HG02943 (cell line): ENCODE results near the gene RNF130.
"Not testable (repeated sequence)": the region's sequence is repeated elsewhere in the genome, so short reads cannot be mapped to it uniquely, and the experiment has no call there.

ENCODE experiments used
- ATAC-seq: cut with Tn5 transposase; IDR thresholded peaks from one replicate; pipeline ENCODE4 v1.9.1; 2021; ENCODE audit warnings: mild to moderate bottlenecking, low read depth, moderate library complexity; ENCODE audit not compliant: unreplicated experiment

The RNF130 gene

DNA sequence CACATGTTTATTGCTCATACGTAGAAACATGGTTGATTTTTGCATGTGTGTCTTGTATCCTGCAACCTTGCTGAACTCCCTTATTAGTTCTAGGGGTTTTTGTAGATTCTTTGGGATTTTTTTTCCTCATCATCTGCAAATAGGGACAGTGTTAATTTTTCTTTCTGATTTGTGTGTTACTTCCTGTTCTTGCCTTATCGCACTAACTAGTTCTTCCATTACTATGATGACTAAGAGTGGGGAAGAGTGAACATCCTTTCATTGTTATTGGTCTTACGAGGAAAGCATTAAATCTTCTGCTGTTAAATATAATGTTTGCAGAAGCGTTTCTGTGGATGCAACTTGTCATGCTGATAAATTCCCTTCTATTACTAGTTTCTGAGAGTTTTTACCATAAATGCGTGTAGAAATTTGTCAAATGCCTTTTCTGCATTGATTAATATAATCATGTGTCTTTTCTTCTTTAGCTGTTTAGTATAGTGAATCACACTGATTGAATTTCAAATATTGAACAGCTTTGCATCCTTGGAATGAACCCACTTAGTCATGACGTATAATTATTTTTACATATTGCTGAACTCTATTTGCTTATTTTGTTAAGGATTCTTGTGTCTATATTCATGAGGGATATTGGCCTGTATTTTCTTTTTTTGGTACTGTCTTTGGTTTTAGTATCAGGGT is 32.1 kb upstream of the RNF130 start:
- no peak for ATAC-seq

DNA sequence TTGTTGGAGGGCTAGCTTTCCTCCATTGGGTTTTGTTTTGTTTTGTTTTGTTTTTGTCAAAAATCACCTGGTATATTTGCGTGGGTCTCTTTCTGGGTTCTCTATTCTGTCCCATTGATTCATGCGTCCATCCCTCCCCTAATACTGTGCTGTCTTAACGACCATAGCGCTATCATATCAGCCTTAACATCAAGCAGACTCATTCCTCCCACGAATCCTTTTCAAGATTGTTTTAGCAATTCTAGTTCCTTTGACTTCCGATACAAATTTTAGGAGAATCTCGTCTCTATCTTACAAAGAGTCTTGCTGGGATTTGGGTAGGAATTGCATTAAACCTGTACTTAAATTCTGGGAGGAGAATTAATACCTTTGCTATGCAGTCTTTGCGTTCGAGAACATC is 31.1 kb upstream of the RNF130 start:
- no peak for ATAC-seq

DNA sequence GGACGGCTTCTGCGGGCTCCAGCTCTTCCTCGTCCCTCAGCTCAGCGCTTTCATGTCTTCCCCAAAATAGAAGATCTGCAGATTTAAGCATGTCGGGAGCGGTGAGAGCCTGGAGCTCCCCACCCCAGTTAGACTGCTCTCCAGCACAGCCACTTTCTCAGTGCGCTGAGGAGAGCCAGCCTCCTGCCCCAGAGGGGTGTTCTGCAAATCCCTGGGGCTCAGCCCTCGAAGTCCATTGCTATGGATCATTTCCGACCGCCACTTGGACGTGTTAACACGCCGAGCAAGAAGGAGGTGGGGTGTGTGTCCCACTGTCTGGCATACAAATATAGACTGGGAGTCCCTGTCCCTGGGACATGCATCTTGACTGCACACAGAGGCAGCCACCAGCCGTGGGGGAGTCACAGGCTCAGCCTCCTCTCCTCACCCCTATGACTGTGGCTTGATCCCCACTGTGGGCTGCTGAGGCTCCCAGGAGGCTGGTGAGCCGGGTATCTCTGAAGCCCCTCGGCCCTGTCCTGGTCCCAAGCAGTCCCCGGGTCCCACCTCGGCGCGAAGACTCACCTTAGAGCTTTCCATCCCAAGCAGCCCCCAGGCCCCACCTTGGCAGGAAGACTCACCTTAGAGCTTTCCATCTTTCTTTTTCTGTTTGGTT is 30.0 kb upstream of the RNF130 start:
- no peak for ATAC-seq

DNA sequence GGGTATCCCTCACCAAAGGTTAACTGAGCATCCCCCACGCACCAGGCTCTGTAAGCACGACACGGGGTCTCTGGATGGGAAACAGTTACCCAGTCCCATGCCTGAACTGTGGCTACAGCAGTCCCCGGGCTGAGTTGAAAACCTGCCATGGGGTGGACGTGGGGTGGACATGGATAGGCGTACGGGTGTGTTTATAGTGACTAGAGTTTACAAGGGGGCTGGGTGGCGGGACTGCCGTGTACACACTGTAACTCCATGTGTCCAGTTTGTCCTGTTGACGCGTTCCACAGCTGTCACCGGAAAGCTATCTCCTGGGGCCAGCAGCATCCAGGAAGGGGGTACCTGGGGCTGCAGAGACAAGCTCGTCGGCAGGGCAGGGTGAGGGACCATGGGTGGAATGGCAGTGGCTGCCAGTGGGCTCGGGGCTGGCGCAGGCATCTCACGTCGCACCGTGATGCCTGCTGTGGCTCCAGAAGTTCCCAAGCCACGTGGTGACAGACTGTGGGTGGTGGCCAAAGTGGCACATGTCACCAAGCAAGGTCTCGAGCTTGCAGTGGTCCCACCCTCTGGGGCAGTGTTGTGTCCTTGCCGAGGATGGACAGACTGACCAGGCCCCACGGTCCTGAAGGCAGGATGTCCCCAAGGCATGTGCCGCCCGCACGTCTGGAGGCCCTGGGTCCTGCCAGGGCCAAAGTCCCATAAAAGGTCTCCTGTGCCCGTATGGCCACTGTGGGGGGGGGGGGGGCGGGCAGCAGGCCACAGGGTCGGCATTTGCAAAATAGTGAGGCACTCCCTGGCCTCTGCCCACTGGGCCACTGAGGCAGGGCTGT is 29.3 kb upstream of the RNF130 start:
- ATAC-seq: no peak

DNA sequence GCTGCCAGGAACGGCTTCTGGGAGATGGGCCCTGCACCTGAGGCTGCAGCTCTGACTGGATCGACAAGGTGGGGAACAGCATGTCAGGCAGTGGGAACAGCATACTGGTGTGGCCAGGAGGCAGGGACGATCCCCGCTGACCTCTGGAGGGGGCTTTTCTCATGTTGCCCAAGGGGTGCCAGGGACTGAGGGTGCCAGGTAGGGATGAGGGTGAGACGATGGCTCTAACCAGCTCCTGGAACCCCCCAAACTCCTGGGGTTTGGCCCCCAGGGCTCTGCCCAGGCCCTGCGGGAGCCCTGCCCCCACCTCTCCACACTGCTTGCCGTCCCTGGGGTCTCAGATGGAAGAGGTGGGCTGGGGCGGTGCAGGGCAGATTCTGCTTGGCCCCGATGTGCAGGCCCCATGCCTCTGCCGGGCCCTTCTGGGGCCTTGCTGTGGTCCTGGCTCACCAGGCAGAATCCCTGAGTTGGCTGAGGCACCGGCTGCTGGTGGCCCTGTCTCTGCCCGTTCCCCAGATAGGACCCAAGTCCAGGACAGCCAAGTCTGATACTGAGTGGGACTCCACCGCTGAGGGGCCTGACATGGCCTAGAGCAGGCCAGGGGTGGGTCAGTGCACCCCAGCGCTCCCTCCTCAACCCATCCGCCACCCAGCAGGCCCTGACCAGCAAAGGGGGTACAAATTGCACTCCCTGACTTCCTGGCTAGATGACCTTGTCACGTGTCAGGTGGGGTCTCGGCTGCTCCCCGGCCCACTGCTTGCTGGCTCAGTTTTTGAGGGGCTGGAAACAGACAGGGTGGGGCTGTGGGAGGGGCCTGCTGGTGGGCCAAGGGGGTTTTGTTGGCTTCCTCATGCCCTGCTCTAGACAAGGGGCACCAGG is 28.4 kb upstream of the RNF130 start:
- ATAC-seq: no peak

DNA sequence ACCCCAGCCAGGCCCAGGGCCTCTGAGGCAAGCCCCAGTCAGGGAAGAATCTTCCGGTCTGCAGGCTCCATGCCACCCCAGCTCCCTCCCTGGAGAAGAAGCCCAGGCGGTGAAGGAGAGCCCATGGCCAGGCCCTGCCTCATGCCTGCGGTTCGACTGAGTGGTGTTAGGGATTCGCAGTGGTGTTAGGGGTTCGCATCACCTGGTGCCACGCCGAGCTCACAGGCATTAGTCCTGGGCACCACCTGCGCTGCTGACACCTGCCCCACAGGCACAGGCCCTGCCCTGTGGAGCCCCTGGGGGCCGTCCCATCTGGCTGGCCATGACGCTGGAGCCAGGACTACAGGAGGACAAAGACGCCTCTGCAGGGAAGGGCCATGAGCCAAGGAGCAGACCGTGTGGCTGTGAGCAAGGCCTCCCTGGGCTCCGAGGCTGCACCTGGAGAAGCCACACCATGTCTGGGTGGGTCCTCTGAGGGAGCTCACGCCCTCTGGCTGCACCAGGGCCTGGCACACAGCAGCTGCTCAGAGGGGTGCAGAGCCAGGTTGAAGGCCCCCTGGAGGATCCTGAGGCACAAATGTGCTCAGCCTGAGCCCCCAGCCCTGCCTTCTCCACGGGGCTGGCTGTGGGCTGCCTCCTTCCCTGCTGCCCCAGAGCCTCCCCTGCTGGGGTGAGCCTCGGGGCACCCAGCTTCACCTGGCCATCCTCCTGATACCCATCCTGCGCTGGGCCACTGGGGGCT is 27.6 kb upstream of the RNF130 start:
- ATAC-seq: no peak

DNA sequence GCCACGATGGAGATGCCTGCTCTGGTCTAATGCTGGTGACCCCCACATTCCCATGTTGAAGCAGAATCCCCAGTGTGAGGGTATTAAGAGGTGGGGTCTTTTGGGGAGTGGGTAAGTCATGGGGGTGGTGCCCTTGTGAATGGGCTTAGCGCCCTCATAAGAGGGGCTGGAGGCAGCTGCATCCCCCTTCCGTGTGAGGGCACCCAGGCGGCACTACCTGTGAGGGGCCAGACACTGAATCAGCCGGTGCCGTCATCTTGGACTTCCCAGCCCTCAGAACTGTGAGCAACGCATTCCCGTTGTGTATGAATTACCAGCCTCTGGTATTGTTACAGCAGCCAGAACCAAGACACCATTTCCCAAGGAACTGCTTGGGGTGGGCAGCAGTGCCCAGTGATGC is 27.0 kb upstream of the RNF130 start:
- no peak for ATAC-seq

DNA sequence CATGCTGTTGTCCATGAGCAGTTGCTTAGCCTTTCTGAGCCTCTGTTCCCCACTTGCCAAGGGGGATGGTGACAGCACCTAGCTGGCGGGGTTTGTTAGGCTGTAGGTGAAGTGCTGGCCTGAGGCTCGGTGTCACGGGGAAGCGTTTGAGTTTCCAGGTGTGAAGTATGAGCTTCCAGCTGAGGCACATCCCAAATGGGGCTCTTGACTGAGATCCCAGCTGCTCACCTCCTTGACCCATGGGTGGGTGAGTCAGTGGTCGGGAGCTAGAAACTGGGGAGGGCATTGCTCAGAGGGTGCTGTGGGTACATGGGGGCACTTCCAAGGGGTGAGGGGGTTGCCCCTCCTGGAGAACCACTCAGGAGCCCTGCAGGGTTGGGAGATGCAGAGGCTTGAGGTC is 26.4 kb upstream of the RNF130 start:
- no peak for ATAC-seq

DNA sequence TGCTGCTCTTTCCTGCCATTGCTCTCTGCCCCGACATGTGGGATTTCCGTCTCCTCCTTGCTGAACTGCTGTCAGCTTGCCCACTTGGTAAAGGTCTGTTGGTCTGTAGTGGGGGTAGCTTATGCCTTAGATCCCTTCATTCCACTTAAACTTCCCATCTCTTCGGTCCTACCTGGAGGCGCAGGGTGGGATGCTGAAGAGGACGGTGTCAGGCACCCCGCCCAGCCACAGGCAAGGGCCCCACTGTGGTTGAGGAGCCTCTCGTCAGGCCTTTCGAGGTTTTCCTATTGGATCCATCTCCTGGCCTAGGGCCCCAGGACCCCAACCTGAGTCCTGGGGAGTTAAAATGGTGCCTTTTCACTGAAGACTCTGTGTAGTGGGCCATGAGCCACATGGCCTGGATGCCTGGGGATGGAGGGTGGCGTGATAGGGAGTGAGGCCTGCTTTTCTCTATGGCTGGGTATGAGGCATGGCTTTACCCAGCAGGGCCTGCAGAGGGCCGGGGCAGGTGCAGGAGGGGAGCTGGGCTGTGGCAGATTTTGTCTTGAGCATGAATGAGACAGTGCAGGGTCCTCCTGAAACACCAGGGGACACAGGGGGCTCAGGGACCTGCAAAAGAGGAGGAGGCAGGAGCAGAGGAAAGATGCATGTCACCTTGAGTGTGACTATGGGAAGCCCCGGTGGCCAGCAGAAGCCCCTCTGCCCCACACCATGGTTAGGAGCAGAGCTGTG is 25.8 kb upstream of the RNF130 start:
- no peak for ATAC-seq

DNA sequence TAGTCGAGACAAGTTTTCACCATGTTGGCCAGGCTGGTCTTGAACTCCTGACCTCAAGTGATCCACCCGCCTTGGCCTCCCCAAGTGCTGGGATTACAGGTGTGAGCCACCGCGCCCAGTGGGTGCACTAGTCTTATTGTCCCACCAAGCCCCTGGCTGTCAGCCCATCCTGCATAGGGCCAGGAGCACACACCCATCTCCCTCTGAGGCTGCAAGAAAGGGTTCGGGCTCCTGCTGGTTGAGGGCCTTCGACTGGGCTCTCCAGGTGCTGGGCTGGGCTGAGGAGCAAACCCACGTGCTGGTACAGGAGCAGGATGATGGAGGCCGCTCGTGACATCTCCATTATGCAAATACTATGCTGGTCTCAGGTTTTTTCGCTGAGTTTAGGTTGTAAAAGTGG is 25.1 kb upstream of the RNF130 start:
- no peak for ATAC-seq

DNA sequence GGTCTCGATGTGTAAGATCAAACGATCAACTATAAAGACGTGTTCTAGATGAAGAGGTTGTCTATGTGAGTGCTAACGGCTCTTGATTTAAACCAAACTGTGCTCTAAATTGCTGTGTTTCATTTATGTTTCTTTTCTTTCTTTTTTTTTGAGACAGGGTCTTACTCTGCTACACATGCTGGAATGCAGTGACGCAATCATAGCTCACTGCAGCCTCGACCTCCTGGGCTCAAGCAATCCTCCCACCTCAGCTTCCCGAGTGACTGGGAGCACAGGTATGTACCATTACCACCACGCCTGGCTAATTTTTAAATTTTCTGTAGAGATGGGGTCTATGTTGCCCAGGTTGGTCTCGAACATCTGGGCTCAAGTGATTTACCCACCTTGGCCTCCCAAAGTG is 24.0 kb upstream of the RNF130 start:
- ATAC-seq: no peak

DNA sequence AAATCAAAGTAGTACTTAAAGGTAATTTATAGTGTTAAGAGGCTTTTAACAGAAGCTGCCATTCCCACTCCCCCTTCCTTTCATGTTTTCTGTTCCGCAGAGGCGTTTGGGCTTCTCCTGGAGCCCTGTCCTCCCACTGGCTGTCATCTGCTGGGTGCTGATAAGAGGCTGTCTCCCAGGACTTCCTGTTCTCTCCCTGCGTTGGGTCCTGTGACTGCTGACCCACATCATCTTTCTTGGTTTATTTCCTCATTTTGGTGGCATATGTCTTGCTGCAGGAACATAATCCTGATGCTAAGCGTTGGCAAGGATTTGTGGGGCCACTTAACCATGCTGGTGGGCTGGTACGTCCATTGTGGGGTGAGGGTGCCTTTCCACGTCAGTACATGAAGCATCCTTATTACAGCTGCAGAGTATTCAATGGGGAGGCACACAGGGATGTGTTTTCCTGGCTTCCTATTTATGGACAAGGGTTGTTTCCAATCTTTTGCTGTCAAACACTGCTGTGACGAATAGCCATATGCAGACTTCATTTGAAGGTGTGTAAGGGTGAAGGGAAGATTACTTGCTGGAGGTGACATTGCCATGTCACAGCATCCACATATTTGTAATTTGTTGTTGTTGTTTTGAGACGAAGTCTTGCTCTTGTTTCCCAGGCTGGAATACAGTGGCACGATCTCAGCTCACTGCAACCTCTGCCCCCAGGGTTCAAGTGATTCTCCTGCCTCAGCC is 22.3 kb upstream of the RNF130 start:
- ATAC-seq: no peak

DNA sequence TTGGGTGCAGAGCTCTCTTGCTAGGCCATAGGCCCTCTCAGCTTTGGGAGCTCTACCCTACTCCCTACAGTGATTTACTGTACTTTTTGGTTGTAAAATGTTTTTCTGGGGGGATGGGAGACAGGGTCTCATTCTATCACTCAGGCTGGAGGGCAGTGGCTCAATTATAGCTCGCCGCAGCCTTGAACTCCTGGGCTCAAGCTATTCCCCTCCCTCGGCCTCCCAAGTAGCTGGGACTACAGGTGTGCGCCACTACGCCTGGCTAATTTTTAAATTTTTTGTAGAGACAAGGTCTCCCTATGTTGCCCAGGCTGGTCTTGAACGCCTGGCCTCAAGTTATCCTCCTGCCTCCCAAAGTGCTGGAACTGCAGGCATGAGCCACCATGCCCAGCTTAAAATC is 21.7 kb upstream of the RNF130 start:
- ATAC-seq: no peak

DNA sequence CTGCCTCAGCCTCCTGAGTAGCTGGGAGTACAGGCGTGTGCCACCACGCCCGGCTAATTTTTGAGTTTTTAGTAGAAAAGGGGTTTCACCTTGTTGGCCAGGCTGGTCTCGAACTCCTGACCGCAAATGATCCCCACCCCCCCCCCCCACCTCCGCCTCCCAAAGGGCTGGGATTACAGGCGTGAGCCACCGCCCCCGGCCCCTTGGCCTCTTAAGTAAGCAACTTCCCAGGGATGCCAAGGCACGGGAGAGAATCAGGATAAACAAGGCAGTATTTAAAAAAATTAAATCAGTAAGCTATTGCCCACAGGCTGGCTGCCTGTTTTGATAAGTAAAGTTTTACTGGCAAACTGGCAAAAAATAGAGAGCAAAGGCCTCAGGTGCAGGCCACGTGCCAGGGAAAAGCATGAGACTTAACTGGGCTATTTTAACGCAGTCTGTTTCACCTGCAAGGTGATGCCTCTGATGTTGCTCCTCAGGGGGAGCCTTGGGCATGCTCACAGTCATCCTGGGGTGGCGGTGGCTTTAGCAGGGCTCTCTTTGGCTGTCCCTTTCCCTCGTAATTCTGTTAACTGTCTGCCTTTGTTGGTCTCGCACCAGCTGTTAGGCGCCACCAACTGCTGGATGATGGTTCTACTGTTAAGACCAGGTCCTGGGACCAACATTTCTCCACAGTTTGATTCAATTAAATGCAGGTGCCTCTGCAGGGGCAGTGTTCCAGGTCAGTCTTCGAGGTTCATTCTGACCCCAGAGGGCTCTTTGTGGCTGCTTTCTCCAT is 19.4 kb upstream of the RNF130 start:
- no peak for ATAC-seq

DNA sequence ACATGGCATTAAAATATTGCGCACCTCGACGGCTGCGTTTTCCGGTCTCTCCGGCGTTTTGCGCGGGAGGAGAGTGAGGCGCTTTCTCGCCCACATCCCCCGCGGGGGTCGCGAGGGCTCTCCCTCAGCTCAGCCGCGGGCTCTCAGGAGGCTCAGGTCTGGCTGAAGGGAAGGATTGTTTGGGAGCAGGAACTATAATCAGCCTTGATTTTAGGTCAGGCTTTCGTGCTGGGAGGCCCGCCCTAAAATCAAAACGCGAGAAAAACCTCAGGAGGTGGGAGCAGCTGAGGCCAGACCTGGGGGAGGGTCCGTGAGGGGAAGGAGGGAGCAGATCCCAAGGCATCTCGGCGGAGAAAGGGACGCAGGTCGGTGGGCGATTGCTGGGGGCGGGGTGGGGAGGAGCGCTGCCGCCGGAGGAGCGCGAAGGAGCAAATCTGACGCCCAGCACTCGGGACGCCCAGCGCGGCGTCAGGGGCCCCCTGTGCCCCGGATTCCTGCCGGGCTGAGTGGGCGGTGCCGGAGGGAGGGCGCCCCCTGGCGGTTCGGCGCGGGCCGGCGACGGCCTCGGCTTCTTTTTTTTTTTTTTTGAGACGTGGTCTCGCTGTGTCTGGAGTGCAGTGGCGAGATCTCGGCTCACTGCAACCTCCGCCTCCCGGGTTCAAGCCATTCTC is 18.7 kb upstream of the RNF130 start:
- ATAC-seq: no peak

DNA sequence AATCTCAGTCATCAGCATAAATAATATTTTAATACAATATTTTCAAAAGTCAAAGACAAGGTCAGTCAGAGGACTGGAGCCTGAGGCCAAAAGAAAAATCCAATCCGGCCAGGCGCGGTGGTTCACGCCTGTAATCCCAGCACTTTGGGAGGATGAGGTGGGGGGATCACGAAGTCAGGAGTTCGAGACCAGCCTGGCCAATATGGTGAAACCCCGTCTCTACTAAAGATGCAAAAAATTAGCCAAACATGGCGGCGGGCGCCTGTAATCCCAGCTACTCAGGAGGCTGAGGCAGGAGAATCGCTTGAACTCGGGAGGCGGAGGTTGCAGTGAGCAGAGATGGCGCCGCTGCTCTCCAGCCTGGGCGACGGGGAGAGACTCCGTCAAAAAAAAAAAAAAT is 18.1 kb upstream of the RNF130 start:
- not testable (repeated sequence) for ATAC-seq

DNA sequence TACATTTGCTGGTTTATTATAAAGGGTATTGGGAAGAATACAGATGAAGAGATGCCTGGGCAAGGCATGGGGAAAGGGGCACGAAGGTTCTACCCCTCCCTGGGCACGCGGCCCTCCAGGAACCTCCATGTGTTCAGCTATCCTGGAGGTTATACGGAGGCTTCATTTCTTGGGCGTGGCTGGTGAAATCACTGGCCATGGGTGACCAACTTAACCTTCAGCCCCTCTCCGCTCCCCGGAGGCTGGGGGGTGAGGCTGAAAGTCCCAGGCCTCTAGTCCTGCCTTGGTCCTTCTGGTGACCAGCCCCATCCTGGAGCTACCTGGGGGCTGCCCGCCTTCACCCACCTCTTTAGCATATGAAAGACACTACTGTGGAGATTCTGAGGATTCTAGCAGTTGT is 17.0 kb upstream of the RNF130 start:
- ATAC-seq: no peak
